ENCODE measurements around the gene TAF11L11.
"Not testable (repeated sequence)": the region's sequence is repeated elsewhere in the genome, so short reads cannot be mapped to it uniquely, and the experiment has no call there.

Gene TAF11L11

DNA sequence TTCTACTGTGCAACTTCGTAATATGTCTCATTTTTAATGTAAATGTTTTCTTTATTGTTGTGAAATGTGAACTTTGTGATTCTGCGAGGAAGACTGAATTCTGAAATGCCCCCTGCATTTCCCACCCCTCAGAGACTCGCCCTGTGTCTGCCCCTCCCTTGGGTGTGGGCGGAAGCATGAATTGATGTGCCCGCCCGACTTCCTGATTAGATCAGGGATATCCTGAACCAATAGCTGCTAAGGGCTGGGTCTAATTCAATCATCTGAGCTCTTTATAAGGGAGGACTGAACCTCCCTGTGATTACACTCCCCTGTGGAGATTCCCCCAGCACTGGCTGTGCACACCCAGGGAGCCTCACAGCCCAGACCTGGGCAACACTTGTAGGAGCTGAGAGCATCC is at the start of gene TAF11L11:
Gene TAF11L11, plus strand, starts transcription at position 304 of the 400 bp plus-strand sequence.
- not testable (repeated sequence) for DNase-seq

DNA sequence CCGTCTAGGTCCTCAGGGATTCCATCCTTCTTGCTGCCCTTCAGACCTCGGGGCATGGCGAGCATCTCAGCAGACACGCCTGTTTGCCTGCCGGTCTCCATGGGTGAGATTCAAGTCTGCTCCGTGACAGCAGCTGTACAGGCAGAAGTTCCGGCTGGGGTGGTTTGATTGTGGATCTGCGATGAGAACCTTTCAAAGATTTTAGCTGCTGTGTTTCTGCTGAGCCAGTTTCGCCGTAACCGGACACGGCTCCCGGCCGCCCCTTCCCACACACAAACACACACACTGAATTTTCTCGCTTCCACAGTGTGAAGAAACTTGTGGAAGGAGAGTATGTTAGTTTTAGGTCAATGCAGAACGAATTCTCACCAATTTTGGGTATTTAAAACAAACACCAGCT is 18.3 kb upstream of the TAF11L11 start, which contains the start of gene TAF11L7:
Gene TAF11L7, minus strand, starts transcription at position 101 of the 400 bp plus-strand sequence.
- not testable (repeated sequence) for DNase-seq

DNA sequence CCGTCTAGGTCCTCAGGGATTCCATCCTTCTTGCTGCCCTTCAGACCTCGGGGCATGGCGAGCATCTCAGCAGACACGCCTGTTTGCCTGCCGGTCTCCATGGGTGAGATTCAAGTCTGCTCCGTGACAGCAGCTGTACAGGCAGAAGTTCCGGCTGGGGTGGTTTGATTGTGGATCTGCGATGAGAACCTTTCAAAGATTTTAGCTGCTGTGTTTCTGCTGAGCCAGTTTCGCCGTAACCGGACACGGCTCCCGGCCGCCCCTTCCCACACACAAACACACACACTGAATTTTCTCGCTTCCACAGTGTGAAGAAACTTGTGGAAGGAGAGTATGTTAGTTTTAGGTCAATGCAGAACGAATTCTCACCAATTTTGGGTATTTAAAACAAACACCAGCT is 13.1 kb upstream of the TAF11L11 start, which contains the start of gene TAF11L8:
Gene TAF11L8, minus strand, starts transcription at position 101 of the 400 bp plus-strand sequence.
- not testable (repeated sequence) for DNase-seq

DNA sequence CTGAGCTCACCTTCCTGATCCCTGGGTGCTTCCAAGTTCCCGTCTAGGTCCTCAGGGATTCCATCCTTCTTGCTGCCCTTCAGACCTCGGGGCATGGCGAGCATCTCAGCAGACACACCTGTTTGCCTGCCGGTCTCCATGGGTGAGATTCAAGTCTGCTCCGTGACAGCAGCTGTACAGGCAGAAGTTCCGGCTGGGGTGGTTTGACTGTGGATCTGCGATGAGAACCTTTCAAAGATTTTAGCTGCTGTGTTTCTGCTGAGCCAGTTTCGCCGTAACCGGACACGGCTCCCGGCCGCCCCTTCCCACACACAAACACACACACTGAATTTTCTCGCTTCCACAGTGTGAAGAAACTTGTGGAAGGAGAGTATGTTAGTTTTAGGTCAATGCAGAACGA is 9.7 kb upstream of the TAF11L11 start, which contains the start of gene TAF11L9:
Gene TAF11L9, minus strand, starts transcription at position 140 of the 400 bp plus-strand sequence.
- DNase-seq, result not testable (repeated sequence)

DNA sequence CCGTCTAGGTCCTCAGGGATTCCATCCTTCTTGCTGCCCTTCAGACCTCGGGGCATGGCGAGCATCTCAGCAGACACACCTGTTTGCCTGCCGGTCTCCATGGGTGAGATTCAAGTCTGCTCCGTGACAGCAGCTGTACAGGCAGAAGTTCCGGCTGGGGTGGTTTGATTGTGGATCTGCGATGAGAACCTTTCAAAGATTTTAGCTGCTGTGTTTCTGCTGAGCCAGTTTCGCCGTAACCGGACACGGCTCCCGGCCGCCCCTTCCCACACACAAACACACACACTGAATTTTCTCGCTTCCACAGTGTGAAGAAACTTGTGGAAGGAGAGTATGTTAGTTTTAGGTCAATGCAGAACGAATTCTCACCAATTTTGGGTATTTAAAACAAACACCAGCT is 6.3 kb upstream of the TAF11L11 start, which contains the start of gene TAF11L10:
Gene TAF11L10, minus strand, starts transcription at position 101 of the 400 bp plus-strand sequence.
- not testable (repeated sequence) for DNase-seq

DNA sequence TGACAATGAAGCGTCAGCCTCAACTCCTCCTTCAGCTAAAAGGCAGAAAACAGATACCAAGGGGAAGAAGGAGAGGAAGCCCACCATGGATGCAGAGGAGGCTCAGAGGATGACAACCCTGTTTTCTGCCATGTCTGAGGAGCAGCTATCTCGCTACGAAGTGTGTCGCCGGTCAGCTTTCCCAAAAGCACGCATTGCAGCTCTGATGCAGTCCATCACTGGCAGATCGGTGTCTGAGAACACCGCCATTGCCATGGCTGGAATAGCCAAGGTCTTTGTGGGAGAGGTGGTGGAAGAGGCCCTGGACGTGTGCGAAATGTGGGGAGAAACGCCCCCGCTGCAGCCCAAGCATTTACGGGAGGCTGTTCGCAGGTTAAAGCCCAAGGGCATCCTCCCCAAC is 968 bp downstream of the TAF11L11 start:
- DNase-seq, result no peak

DNA sequence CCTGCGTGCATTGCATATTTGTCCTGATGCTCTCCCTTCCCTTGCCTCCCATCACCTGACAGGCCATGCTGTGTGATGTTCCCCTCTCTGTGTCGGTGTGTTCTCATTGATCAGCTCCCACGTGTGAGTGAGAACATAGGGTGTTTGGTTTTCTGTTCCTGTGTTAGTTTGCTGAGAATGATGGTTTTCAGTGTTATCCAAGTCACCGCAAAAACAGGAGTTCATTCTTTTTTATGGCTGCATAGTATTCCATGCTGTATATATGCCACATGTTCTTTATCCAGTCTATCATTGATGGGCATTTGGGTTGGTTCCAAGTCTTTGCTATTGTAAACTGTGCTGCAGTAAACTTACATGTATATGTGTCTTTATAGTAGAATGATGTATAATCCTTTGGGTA is 3.5 kb downstream of the TAF11L11 start:
- DNase-seq, result not testable (repeated sequence)

DNA sequence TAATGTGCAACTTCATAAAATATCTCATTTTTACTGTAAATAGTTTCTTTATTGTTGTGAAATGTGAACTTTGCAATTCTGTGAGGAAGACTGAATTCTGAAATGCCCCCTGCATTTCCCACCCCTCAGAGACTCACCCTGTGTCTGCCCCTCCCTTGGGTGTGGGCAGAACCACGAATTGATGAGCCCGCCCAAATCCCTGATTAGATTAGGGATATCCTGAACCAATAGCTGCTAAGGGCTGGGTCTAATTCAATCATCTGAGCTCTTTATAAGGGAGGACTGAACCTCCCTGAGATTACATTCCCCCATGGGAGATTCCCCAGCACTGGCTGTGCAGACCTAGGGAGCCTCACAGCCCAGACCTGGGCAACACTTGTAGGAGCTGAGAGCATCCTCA is 6.1 kb downstream of the TAF11L11 start, which contains the start of gene TAF11L12:
Gene TAF11L12, plus strand, starts transcription at position 301 of the 400 bp plus-strand sequence.
- not testable (repeated sequence) for DNase-seq

DNA sequence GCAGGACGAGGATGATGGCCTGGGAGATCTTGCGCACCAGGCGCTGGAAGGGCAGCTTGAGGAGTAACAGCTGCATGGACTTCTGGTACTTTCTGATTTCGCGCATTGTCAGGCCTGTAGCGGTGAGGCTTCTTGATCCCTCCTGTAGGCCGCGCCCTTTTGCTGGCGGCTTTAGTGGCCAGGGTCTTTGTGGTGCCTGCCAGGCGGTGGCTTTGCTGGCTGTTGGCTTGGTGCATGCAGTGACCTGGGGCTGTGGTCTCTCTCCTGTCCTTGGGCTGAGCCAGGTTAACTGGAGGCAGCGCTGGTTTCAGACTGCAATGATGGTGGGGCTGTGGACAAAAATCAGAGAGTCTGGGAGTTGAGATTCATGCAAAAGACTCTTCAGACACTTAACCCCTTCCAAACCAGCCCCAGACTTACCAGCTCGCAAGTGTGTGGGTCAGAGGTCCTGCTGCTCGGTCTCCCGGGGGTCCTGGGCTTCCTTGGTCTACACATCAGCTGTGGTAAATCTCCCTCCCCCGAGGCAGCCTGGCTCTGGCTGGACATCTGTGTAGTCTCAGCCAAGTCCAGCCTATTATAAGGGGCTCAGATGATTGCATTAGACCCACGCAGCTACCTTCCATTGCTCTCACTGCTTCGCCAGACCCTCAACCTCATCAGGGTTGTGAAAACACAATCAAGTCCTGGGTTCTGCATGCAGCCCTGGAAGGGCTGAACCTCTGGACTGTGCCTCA is 11.1 kb downstream of the TAF11L11 start:
- no peak for DNase-seq

DNA sequence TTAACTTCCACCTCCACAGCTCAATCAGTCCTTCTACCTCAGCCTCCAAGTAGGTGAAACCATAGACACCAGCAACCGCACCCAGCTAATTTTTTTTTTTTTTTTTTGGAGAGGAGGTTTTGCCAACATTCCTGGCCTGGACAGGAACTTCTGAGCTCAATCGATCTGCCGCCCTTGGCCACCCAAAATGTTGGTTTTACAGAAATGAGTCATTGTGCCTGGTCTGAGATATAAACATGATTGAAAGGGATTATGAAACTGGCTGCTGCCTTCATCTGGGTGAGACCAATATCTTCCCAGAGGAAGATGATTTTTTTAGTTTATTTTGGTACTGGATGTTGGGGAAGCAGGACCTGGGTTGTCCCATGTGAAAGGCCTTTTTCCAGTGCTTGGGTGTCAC is 15.4 kb downstream of the TAF11L11 start:
- no peak for DNase-seq

DNA sequence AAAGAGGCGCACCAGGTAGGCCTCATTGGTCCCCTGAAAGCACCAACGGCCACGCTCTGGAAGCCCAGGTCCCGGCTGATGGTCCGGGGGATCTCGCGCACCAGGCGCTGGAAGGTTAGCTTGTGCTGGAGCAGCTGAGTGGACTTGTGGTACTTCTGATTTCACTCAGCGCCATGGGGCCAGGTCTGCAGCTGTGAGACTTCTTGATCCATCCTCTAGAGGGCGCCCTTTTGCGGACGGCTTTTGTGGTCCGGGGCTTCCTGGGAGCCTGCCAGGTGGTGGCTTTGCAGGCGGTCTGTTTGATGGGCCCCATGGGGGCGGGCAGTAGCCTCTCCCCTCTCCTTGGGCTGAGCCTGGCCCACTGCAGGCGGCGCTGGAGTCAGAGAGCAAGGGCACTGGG is 16.6 kb downstream of the TAF11L11 start:
- no peak for DNase-seq

DNA sequence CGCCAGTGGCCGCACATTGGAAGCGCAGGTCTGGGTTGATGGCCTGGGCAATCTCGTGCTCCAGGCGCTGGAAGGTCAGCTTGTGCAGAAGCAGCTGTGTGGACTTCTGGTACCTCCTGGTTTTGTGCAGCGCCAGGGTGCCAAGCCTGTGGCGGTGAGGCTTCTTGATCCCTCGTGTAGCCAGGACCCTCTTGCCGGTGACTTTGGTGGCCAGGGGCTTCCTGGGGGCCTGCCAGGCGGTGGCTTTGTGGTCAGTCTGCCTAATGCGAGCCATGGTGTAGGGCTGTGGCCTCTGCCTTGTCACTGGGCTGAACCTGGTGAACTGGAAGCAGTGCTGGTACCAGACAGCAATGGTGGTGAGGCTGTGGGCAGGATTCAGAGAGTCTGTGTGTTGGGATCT is 21.7 kb downstream of the TAF11L11 start:
- no peak for DNase-seq

DNA sequence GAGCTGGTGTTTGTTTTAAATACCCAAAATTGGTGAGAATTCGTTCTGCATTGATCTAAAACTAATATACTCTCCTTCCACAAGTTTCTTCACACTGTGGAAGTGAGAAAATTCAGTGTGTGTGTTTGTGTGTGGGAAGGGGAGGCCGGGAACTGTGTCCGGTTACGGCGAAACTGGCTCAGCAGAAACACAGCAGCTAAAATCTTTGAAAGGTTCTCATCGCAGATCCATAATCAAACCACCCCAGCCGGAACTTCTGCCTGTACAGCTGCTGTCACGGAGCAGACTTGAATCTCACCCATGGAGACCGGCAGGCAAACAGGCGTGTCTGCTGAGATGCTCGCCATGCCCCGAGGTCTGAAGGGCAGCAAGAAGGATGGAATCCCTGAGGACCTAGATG is 27.8 kb downstream of the TAF11L11 start, which contains the start of gene TAF11L13:
Gene TAF11L13, plus strand, starts transcription at position 301 of the 400 bp plus-strand sequence.
- DNase-seq, result not testable (repeated sequence)

DNA sequence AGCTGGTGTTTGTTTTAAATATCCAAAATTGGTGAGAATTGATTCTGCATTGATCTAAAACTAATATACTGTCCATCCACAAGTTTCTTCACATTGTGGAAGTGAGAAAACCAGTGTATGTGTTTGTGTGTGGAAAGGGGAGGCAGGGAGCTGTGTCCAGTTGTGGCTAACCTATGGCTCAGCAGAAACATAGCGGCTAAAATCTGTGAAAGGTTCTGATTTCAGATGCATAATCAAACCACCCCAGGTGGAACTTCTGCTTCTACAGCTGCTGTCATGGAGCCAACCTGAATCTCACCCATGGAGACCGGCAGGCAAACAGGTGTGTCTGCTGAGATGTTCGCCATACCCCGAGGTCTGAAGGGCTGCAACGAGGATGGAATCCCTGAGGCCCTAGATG is 30.2 kb downstream of the TAF11L11 start, which contains the start of gene TAF11L14:
Gene TAF11L14, plus strand, starts transcription at position 301 of the 400 bp plus-strand sequence.
- no peak for DNase-seq

DNA sequence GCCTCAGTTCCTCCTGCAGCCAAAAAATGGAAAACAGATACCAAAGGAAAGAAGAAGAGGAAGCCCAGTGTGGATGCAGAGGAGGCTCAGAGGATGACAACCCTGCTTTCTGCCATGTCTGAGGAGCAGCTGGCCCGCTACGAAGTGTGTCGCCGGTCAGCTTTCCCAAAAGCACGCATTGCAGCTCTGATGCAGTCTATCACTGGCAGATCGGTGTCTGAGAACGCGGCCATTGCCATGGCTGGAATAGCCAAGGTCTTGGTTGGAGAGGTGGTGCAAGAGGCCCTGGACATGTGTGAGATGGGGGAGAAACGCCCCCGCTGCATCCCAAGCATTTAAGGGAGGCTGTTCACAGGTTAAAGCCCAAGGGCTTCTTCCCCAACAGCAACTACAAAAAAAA is 45.2 kb downstream of the TAF11L11 start:
- not testable (repeated sequence) for DNase-seq

DNA sequence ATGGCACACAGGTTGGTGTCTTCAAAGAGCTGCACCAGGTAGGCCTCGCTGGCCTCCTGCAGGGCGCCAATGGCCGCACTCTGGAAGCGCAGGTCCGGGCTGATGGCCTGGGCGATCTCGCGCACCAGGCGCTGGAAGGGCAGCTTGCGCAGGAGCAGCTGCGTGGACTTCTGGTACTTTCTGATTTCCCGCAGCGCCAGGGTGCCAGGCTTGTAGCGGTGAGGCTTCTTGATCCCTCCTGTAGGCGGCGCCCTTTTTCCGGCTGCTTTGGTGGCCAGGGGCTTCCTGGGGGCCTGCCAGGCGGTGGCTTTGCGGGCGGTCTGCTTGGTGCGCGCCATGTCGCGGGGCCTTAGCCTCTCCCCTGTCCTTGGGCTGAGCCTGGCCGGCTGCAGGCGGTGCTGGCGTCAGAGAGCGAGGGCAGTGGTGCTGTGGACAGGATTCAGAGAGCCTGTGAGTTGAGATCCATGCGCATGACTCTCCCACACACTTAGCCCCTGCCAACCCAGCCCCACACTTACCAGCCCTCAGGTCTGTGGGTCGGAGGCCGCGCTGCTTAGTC is 51.3 kb downstream of the TAF11L11 start:
- DNase-seq, result not testable (repeated sequence)
